ENCODE measurements around the gene USP34.
"Not testable (repeated sequence)": the region's sequence is repeated elsewhere in the genome, so short reads cannot be mapped to it uniquely, and the experiment has no call there.

The USP34 gene

GRCh38 chr2:61470965-61471904, at the start of gene USP34:
TSS of gene USP34 (minus strand) at chr2:61471087. CDS start at chr2:61470692, 395 bp downstream.
- DNase-seq (ENCODE audit: low spot score) = peak; percentile 88

- no peak for DNase-seq (ENCODE audit: low spot score)
Measured at GRCh38 chr2:61520261-61520660, 49.4 kb upstream of the USP34 start.

- no peak for DNase-seq (ENCODE audit: low spot score)
Measured at GRCh38 chr2:61512768-61513398, 42.0 kb upstream of the USP34 start.

GRCh38 chr2:61510674-61511671, 40.1 kb upstream of the USP34 start:
- no peak for DNase-seq (ENCODE audit: low spot score)

GRCh38 chr2:61504949-61505348, 34.1 kb upstream of the USP34 start:
- DNase-seq (ENCODE audit: low spot score) = no peak

GRCh38 chr2:61499060-61499459, 28.2 kb upstream of the USP34 start:
- DNase-seq (ENCODE audit: low spot score) = no peak

GRCh38 chr2:61493523-61493942, 22.6 kb upstream of the USP34 start:
- DNase-seq (ENCODE audit: low spot score) = no peak

GRCh38 chr2:61492476-61492875, 21.6 kb upstream of the USP34 start:
- DNase-seq (ENCODE audit: low spot score) = no peak

GRCh38 chr2:61485281-61485680, 14.4 kb upstream of the USP34 start:
- DNase-seq (ENCODE audit: low spot score) = no peak

- no peak for DNase-seq (ENCODE audit: low spot score)
Measured at GRCh38 chr2:61478086-61478485, 7.2 kb upstream of the USP34 start.

- not testable (repeated sequence) for DNase-seq (ENCODE audit: low spot score)
Measured at GRCh38 chr2:61476929-61477589, 6.2 kb upstream of the USP34 start.

GRCh38 chr2:61471905-61472805, 1.3 kb upstream of the USP34 start:
- peak; percentile 62 for DNase-seq (ENCODE audit: low spot score)

- peak; percentile 71 for DNase-seq (ENCODE audit: low spot score)
Measured at GRCh38 chr2:61470122-61470951, 550 bp downstream of the USP34 start.

GRCh38 chr2:61469424-61470121, 1.3 kb downstream of the USP34 start:
- DNase-seq (ENCODE audit: low spot score) = peak; percentile 20

GRCh38 chr2:61468231-61468630, 2.7 kb downstream of the USP34 start:
- DNase-seq (ENCODE audit: low spot score) = not testable (repeated sequence)

- DNase-seq (ENCODE audit: low spot score) = no peak
Measured at GRCh38 chr2:61465045-61465444, 5.8 kb downstream of the USP34 start.

- no peak for DNase-seq (ENCODE audit: low spot score)
Measured at GRCh38 chr2:61463769-61464475, 7.0 kb downstream of the USP34 start.

GRCh38 chr2:61461404-61461803, 9.5 kb downstream of the USP34 start:
- DNase-seq (ENCODE audit: low spot score) = no peak
